Erythroblast (primary cell): ENCODE results near the gene FILIP1L.

Experiments
- GATA1 ChIP-seq: IDR thresholded peaks from 2 replicates; pipeline ENCODE4 v1.6.1; 2011; ENCODE audit warnings: low read depth, mild to moderate bottlenecking, control low read depth, low read length, moderate library complexity
- POLR2A ChIP-seq: IDR thresholded peaks from 2 replicates; pipeline ENCODE4 v1.6.1; 2011; ENCODE audit warnings: mild to moderate bottlenecking, low read length

- TF ChIP-seq POLR2A = no peak
- TF ChIP-seq GATA1 = no peak
Measured at GRCh38 chr3:99941211-99941610, 173.1 kb downstream of the FILIP1L start.
